ENCODE measurements around the gene ANKRD13A.

GRCh38 chr12:110010853-110011723, 11.9 kb downstream of the ANKRD13A start:
- TF ChIP-seq POLR2A (IDR thresholded peaks at IDR 0.05; ENCODE audit: low read depth, low read length) (peak; percentile 65), TAF1 (IDR thresholded peaks at IDR 0.05; ENCODE audit: low read depth, low read length) (peak; percentile 47; the same call in 1 of the 2 replicates), POLR2AphosphoS5 (IDR thresholded peaks at IDR 0.05; ENCODE audit: low read depth, low read length) (peak; percentile 55; the same call in 1 of the 2 replicates), PAX5 (IDR thresholded peaks at IDR 0.05; ENCODE audit: insufficient read depth, low read length, severe bottlenecking) (no peak), POU2F2 (IDR thresholded peaks at IDR 0.05; ENCODE audit: low read depth, low read length) (0 out of 2 replicates have a peak, but pooled peaks have one; percentile 50), SPI1 (IDR thresholded peaks at IDR 0.05; ENCODE audit: low read depth, low read length) (no peak)
